Smooth muscle cell (in vitro differentiated cells): ENCODE results near the gene KLC3. TPM values are rescaled to one million over a fixed set of nuclear protein-coding genes. Genes with fewer than 3 reads are reported as not detected.

Source experiments
- DNase-seq: peaks from one replicate; lab custom pipeline; 2025; ENCODE audit not compliant: unreplicated experiment; lab: John Stamatoyannopoulos, UW
- H2AFZ ChIP-seq: fragments of 200-600 bp; sonication (generic); 2 replicates; pipeline ENCODE4 v1.6.0; 2016; ENCODE audit warnings: antibody characterized with exemption, low read depth, mild to moderate bottlenecking
- H3F3A ChIP-seq: fragments of 200-600 bp; sonication (generic); 2 replicates; pipeline ENCODE4 v1.6.0; 2017; ENCODE audit warnings: antibody characterized with exemption, low read depth
- H3K27ac ChIP-seq: fragments of 200-600 bp; sonication (generic); 2 replicates; pipeline ENCODE4 v1.5.1; 2016; ENCODE audit warnings: low read depth, mild to moderate bottlenecking
- H3K27me3 ChIP-seq: fragments of 200-600 bp; sonication (generic); 2 replicates; pipeline ENCODE4 v1.6.1; 2016; ENCODE audit warnings: low read depth, mild to moderate bottlenecking
- H3K36me3 ChIP-seq: fragments of 200-600 bp; sonication (generic); 2 replicates; pipeline ENCODE4 v1.5.1; 2016; ENCODE audit warnings: low read depth
- H3K4me1 ChIP-seq: fragments of 200-600 bp; sonication (generic); 2 replicates; pipeline ENCODE4 v1.5.1; 2016; ENCODE audit warnings: low read depth
- H3K4me2 ChIP-seq: fragments of 200-600 bp; sonication (generic); 2 replicates; pipeline ENCODE4 v1.6.0; 2016; ENCODE audit warnings: mild to moderate bottlenecking
- H3K4me3 ChIP-seq: fragments of 200-600 bp; sonication (generic); 2 replicates; pipeline ENCODE4 v1.5.1; 2016; ENCODE audit warnings: mild to moderate bottlenecking
- H3K79me2 ChIP-seq: fragments of 200-600 bp; sonication (generic); 2 replicates; pipeline ENCODE4 v1.6.0; 2016; ENCODE audit warnings: low read depth, mild to moderate bottlenecking
- H3K9ac ChIP-seq: fragments of 200-600 bp; sonication (generic); 2 replicates; pipeline ENCODE4 v1.6.0; 2016; ENCODE audit warnings: low read depth
- H3K9me3 ChIP-seq: fragments of 200-600 bp; sonication (generic); replicated peaks from 2 replicates; pipeline ENCODE4 v1.5.1; 2016; ENCODE audit warnings: low read depth
- H4K20me1 ChIP-seq: fragments of 200-600 bp; sonication (generic); 2 replicates; pipeline ENCODE4 v1.6.0; 2016; ENCODE audit warnings: low read depth
- CTCF ChIP-seq: fragments of 200-600 bp; sonication (generic); IDR thresholded peaks from 2 replicates; pipeline ENCODE4 v1.5.1; 2017; ENCODE audit warnings: borderline replicate concordance, mild to moderate bottlenecking, antibody characterized with exemption; ENCODE audit not compliant: insufficient read depth, poor library complexity, severe bottlenecking
- WGBS: methylation state at CpG from one replicate; pipeline ENCODE4 v1.1.7; 2016; ENCODE audit warnings: low lambda C conversion rate; 5-methylcytosine and 5-hydroxymethylcytosine counted together
- polyA plus RNA-seq: library from polyadenylated mRNA; unstranded; fragments of >200 nt; fragmentation: Nextera tagmentation; extraction: Ambion mirVana; gene quantifications from 2 replicates; pipeline ENCODE4 v1.2.1, GENCODE V29; 2016
- total RNA-seq: library from RNA; depleted of rRNA; stranded (reverse); fragments of >200 nt; gene quantifications from 2 replicates; pipeline ENCODE4 v1.2.3, GENCODE V29; 2014

The KLC3 gene
- total and polyA plus RNA-seq, 2 experiments from 2014 or later = 4.8 to 6.3 TPM

- H3K9me3 ChIP-seq = no peaks in the 10 kb centered on the region
- no peak overlapping the region for H3K9ac ChIP-seq
- TF ChIP-seq CTCF = no peak
- H4K20me1 ChIP-seq = no peaks in the 10 kb centered on the region
- no peaks in the 10 kb centered on the region for H3K4me1 ChIP-seq
- no peaks in the 10 kb centered on the region for H3K79me2 ChIP-seq
- DNase-seq = no peak
- WGBS = 99% methylated on average over 13 of the region's 14 CpGs
- no peak overlapping the region for H3K4me3 ChIP-seq
- H3K27ac ChIP-seq = no peak overlapping the region
- H3K36me3 ChIP-seq = no peaks in the 10 kb centered on the region
- H3K27me3 ChIP-seq = no peaks in the 10 kb centered on the region
- H3K4me2 ChIP-seq = no peak overlapping the region
- no peak overlapping the region for H2AFZ ChIP-seq
- no peaks in the 10 kb centered on the region for H3F3A ChIP-seq
Measured at GRCh38 chr19:45361608-45362007, 21.1 kb downstream of the KLC3 start.

GRCh38 chr19:45362291-45362690 lies 21.7 kb downstream of the KLC3 start:
- WGBS = 92% methylated on average over 16 of the region's 16 CpGs
- Histone ChIP-seq H3K27ac (no peak overlapping the region), H3K27me3 (no peaks in the 10 kb centered on the region), H3K9ac (no peak overlapping the region), H3K4me3 (no peak overlapping the region), H3K79me2 (no peaks in the 10 kb centered on the region), H4K20me1 (no peaks in the 10 kb centered on the region), H3F3A (no peaks in the 10 kb centered on the region), H3K9me3 (no peaks in the 10 kb centered on the region), H3K36me3 (no peaks in the 10 kb centered on the region), H3K4me2 (no peak overlapping the region), H3K4me1 (no peaks in the 10 kb centered on the region), H2AFZ (no peak overlapping the region)
- no peak for TF ChIP-seq CTCF
- no peak for DNase-seq

GRCh38 chr19:45363861-45364459 lies 23.4 kb downstream of the KLC3 start:
- Histone ChIP-seq H3K36me3 (no peaks in the 10 kb centered on the region), H3K9me3 (no peaks in the 10 kb centered on the region), H3F3A (no peaks in the 10 kb centered on the region), H3K4me3 (no peak overlapping the region), H3K27ac (no peak overlapping the region), H3K4me1 (no peaks in the 10 kb centered on the region), H4K20me1 (no peaks in the 10 kb centered on the region), H2AFZ (no peak overlapping the region), H3K9ac (no peak overlapping the region), H3K79me2 (no peaks in the 10 kb centered on the region), H3K27me3 (no peaks in the 10 kb centered on the region), H3K4me2 (no peak overlapping the region)
- whole genome bisulfite sequencing = 96% methylated on average over 16 of the region's 44 CpGs
- no peak for DNase-seq
- no peak for TF ChIP-seq CTCF

DNA sequence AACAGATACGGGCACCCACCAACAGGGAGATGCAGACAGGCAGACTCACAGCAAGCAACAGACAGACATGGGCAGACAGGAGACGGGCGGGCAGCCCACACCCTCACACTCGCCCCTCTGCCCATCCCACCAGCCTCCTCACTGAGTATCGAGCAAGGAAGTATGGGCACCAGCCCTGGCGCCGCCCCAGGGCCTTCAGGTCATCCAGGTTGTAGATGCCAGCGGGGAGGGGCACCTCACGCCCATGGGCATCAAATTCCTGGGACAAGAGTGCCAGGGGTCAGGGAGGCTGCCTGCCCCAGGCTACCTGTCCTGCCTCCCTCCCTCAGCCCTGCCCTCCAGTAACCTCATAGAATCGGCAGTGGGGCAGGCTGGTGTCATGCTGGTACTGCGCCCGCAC lies 24.1 kb downstream of the KLC3 start:
- Histone ChIP-seq H3F3A (no peaks in the 10 kb centered on the region), H3K27me3 (no peaks in the 10 kb centered on the region), H3K9ac (no peak overlapping the region), H3K4me2 (no peak overlapping the region), H2AFZ (no peak overlapping the region), H3K36me3 (no peaks in the 10 kb centered on the region), H3K79me2 (no peaks in the 10 kb centered on the region), H3K9me3 (no peaks in the 10 kb centered on the region), H3K4me1 (no peaks in the 10 kb centered on the region), H3K4me3 (no peak overlapping the region), H3K27ac (no peak overlapping the region), H4K20me1 (no peaks in the 10 kb centered on the region)
- 96% methylated on average over 12 of the region's 12 CpGs for WGBS
- no peak for TF ChIP-seq CTCF
- no peak for DNase-seq
